ENCODE results near the gene GRAP2. TPM values are rescaled to one million over a fixed set of nuclear protein-coding genes. Genes with fewer than 3 reads are reported as not detected.

The GRAP2 gene
- total and polyA plus RNA-seq, 2 of the 8 experiments (the other 6 are each of a cell fraction or from before 2014, with no cell fraction given): 0.08 TPM; not detected in 1

DNA sequence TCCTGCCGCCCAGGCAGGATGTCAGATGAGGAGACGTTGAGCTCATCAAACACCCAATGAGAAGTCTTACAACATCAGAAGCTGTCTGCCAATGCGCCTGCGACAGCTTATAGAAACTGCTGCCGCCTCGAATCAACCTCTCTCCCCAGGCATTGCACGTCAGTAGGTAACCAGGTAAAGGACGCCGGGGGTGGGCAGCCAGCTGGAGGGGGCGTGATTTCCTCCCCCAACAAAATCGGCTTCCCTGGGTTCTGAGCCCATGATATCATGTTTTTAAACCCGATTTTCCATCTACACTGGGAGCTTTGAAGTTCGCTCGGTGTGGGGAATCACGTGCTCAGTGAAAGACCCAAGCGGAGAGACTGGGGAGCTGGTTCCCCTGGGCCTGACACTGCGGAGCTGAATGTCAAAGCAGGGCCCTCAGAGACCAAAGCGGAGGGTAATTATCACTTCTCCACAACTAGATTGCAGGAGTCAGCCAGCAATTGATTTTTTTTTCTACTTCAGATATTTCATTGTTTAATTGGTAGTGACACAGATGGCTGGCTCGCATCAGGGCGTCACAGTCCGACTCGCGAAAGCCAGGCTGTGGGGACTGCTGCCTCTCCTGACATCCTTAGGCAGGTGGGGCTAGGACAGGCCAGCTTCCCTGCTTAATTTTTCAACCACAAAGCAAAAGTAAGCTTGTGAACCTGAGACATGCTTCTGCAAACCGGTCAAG, 109.2 kb downstream of the GRAP2 start (continued):
- TF ChIP-seq, protein P1, sequence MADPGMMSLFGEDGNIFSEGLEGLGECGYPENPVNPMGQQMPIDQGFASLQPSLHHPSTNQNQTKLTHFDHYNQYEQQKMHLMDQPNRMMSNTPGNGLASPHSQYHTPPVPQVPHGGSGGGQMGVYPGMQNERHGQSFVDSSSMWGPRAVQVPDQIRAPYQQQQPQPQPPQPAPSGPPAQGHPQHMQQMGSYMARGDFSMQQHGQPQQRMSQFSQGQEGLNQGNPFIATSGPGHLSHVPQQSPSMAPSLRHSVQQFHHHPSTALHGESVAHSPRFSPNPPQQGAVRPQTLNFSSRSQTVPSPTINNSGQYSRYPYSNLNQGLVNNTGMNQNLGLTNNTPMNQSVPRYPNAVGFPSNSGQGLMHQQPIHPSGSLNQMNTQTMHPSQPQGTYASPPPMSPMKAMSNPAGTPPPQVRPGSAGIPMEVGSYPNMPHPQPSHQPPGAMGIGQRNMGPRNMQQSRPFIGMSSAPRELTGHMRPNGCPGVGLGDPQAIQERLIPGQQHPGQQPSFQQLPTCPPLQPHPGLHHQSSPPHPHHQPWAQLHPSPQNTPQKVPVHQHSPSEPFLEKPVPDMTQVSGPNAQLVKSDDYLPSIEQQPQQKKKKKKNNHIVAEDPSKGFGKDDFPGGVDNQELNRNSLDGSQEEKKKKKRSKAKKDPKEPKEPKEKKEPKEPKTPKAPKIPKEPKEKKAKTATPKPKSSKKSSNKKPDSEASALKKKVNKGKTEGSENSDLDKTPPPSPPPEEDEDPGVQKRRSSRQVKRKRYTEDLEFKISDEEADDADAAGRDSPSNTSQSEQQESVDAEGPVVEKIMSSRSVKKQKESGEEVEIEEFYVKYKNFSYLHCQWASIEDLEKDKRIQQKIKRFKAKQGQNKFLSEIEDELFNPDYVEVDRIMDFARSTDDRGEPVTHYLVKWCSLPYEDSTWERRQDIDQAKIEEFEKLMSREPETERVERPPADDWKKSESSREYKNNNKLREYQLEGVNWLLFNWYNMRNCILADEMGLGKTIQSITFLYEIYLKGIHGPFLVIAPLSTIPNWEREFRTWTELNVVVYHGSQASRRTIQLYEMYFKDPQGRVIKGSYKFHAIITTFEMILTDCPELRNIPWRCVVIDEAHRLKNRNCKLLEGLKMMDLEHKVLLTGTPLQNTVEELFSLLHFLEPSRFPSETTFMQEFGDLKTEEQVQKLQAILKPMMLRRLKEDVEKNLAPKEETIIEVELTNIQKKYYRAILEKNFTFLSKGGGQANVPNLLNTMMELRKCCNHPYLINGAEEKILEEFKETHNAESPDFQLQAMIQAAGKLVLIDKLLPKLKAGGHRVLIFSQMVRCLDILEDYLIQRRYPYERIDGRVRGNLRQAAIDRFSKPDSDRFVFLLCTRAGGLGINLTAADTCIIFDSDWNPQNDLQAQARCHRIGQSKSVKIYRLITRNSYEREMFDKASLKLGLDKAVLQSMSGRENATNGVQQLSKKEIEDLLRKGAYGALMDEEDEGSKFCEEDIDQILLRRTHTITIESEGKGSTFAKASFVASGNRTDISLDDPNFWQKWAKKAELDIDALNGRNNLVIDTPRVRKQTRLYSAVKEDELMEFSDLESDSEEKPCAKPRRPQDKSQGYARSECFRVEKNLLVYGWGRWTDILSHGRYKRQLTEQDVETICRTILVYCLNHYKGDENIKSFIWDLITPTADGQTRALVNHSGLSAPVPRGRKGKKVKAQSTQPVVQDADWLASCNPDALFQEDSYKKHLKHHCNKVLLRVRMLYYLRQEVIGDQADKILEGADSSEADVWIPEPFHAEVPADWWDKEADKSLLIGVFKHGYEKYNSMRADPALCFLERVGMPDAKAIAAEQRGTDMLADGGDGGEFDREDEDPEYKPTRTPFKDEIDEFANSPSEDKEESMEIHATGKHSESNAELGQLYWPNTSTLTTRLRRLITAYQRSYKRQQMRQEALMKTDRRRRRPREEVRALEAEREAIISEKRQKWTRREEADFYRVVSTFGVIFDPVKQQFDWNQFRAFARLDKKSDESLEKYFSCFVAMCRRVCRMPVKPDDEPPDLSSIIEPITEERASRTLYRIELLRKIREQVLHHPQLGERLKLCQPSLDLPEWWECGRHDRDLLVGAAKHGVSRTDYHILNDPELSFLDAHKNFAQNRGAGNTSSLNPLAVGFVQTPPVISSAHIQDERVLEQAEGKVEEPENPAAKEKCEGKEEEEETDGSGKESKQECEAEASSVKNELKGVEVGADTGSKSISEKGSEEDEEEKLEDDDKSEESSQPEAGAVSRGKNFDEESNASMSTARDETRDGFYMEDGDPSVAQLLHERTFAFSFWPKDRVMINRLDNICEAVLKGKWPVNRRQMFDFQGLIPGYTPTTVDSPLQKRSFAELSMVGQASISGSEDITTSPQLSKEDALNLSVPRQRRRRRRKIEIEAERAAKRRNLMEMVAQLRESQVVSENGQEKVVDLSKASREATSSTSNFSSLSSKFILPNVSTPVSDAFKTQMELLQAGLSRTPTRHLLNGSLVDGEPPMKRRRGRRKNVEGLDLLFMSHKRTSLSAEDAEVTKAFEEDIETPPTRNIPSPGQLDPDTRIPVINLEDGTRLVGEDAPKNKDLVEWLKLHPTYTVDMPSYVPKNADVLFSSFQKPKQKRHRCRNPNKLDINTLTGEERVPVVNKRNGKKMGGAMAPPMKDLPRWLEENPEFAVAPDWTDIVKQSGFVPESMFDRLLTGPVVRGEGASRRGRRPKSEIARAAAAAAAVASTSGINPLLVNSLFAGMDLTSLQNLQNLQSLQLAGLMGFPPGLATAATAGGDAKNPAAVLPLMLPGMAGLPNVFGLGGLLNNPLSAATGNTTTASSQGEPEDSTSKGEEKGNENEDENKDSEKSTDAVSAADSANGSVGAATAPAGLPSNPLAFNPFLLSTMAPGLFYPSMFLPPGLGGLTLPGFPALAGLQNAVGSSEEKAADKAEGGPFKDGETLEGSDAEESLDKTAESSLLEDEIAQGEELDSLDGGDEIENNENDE (IDR thresholded peaks at IDR 0.05; ENCODE audit: insufficient replicate concordance, low read length): no peak
- no peak for TF ChIP-seq TEAD4 (IDR thresholded peaks at IDR 0.05; ENCODE audit: low read depth, low read length)
- no peak for TF ChIP-seq RXRA (IDR thresholded peaks at IDR 0.05; ENCODE audit: insufficient read depth, low read depth, low read length)
- TF ChIP-seq SP2 (IDR thresholded peaks at IDR 0.05; ENCODE audit: low read length): no peak
- TF ChIP-seq SIX5 (IDR thresholded peaks at IDR 0.05; ENCODE audit: low read depth, low read length): no peak
- TF ChIP-seq SP1 (IDR thresholded peaks at IDR 0.05; ENCODE audit: low read depth, low read length): no peak

All from H1 (cell line).